ENCODE results near the gene AKT3. TPM values are rescaled to one million over a fixed set of nuclear protein-coding genes. Genes with fewer than 3 reads are reported as not detected.

AKT3 gene
- 10 to 100 TPM; 46.0 to 85.8 TPM for total RNA-seq

- H3K4me1 ChIP-seq (ENCODE audit: control insufficient read depth in 1 of 2, low read depth in 2 of 2), result peaks cover 19 to 30% of the 10 kb centered on the region in 2 donors
- DNase-seq (ENCODE audit: low spot score) (peak; percentile 40), ATAC-seq (ENCODE audit: insufficient number of reproducible peaks, low FRiP score, low read depth) (peak; percentile 86)
- peak within 1 kb of the TSS; percentile 96 for H3K27ac ChIP-seq
- H3K4me3 ChIP-seq, result peak within 1 kb of the TSS; percentile 94
- no peaks in the 10 kb centered on the region for H3K36me3 ChIP-seq
- H3K27me3 ChIP-seq (replicated peaks; ENCODE audit: insufficient read depth), result no peaks in the 10 kb centered on the region
- TF ChIP-seq CTCF (IDR thresholded peaks at IDR 0.05), result no peak
- H3K9me3 ChIP-seq, result no peaks in the 10 kb centered on the region
Observed at GRCh38 chr1:243850202-243850451, at the start of gene AKT3. AKT3 (minus strand) TSS chr1:243850243; CDS start chr1:243843170, 7,073 bp downstream.

GRCh38 chr1:243898278-243898677 lies 48.2 kb upstream of the AKT3 start:
- Histone ChIP-seq H3K36me3 (no peaks in the 10 kb centered on the region), H3K4me1 (ENCODE audit: control insufficient read depth in 1 of 2, low read depth in 2 of 2) (no peaks in the 10 kb centered on the region), H3K4me3 (no peak overlapping the region), H3K9me3 (no peaks in the 10 kb centered on the region), H3K27ac (no peak overlapping the region), H3K27me3 (replicated peaks; ENCODE audit: insufficient read depth) (no peaks in the 10 kb centered on the region)
- no peak for TF ChIP-seq CTCF (IDR thresholded peaks at IDR 0.05)
- DNase-seq (ENCODE audit: low spot score) (no peak), ATAC-seq (ENCODE audit: insufficient number of reproducible peaks, low FRiP score, low read depth) (no peak)

GRCh38 chr1:243896313-243896712 lies 46.3 kb upstream of the AKT3 start:
- TF ChIP-seq CTCF (IDR thresholded peaks at IDR 0.05), result no peak
- H3K27me3 ChIP-seq (replicated peaks; ENCODE audit: insufficient read depth), result no peaks in the 10 kb centered on the region
- no peak overlapping the region for H3K27ac ChIP-seq
- no peaks in the 10 kb centered on the region for H3K4me1 ChIP-seq (ENCODE audit: control insufficient read depth in 1 of 2, low read depth in 2 of 2)
- no peaks in the 10 kb centered on the region for H3K36me3 ChIP-seq
- H3K9me3 ChIP-seq, result no peaks in the 10 kb centered on the region
- ATAC-seq (ENCODE audit: insufficient number of reproducible peaks, low FRiP score, low read depth) (no peak), DNase-seq (ENCODE audit: low spot score) (no peak)
- H3K4me3 ChIP-seq, result no peak overlapping the region

- TF ChIP-seq CTCF (IDR thresholded peaks at IDR 0.05), result no peak
- ATAC-seq (ENCODE audit: insufficient number of reproducible peaks, low FRiP score, low read depth) (no peak), DNase-seq (ENCODE audit: low spot score) (no peak)
- Histone ChIP-seq H3K4me1 (ENCODE audit: control insufficient read depth in 1 of 2, low read depth in 2 of 2) (peaks cover 4 to 5% of the 10 kb centered on the region in 2 donors), H3K9me3 (no peaks in the 10 kb centered on the region), H3K27me3 (replicated peaks; ENCODE audit: insufficient read depth) (no peaks in the 10 kb centered on the region), H3K4me3 (no peak overlapping the region), H3K27ac (no peak overlapping the region), H3K36me3 (no peaks in the 10 kb centered on the region)
Observed at GRCh38 chr1:243892456-243892855, 42.4 kb upstream of the AKT3 start.

GRCh38 chr1:243890576-243890975 lies 40.5 kb upstream of the AKT3 start:
- H3K27me3 ChIP-seq (replicated peaks; ENCODE audit: insufficient read depth), result no peaks in the 10 kb centered on the region
- no peak for ATAC-seq (ENCODE audit: insufficient number of reproducible peaks, low FRiP score, low read depth)
- H3K9me3 ChIP-seq, result no peaks in the 10 kb centered on the region
- no peak overlapping the region for H3K27ac ChIP-seq
- no peaks in the 10 kb centered on the region for H3K36me3 ChIP-seq
- no peak for TF ChIP-seq CTCF (IDR thresholded peaks at IDR 0.05)
- no peak for DNase-seq (ENCODE audit: low spot score)
- H3K4me1 ChIP-seq (ENCODE audit: control insufficient read depth in 1 of 2, low read depth in 2 of 2), result peaks cover 4 to 5% of the 10 kb centered on the region in 2 donors
- no peak overlapping the region for H3K4me3 ChIP-seq

Data from thoracic aorta (tissue), 2 donors.